OCI-LY7 (cell line): ENCODE data around the gene ILDR2. TPM values are rescaled to one million over a fixed set of nuclear protein-coding genes. Genes with fewer than 3 reads are reported as not detected.

Source experiments
- BruUV-seq: library from RNA; stranded (reverse); fragments of 400-500 nt; replicated peaks from 2 replicates; lab custom pipeline; 2021; lab: Mats Ljungman, UMichigan
- CTCF ChIA-PET: fragments of 300-600 bp; sonication (Branson Sonifier 250); formaldehyde crosslinking; loops from one replicate; lab custom pipeline; 2022; ENCODE audit warnings: antibody characterized with exemption; ENCODE audit not compliant: unreplicated experiment; lab: Charles Lee
- POLR2A ChIA-PET: fragments of 300-600 bp; sonication (Branson Sonifier 250); formaldehyde crosslinking; loops from one replicate; lab custom pipeline; 2022; ENCODE audit warnings: antibody characterized with exemption; lab: Charles Lee
- DNase-seq: peaks from one replicate; pipeline ENCODE4 v3.0.0-alpha.2; 2015; ENCODE audit warnings: low spot score
- H2AFZ ChIP-seq: fragments of 200-600 bp; sonication (generic), shearing (Covaris generic); 2 replicates; pipeline ENCODE4 v1.6.1; 2014; ENCODE audit warnings: mild to moderate bottlenecking, antibody characterized with exemption, low read length, moderate library complexity
- H3K27ac ChIP-seq: fragments of 200-600 bp; sonication (generic); 2 replicates; pipeline ENCODE4 v1.5.1; 2014; ENCODE audit warnings: mixed run types, low read depth, mild to moderate bottlenecking, moderate library complexity, low read length, inconsistent platforms; ENCODE audit not compliant: poor library complexity, severe bottlenecking
- H3K36me3 ChIP-seq: fragments of 200-600 bp; sonication (generic); 2 replicates; pipeline ENCODE4 v1.6.1; 2014; ENCODE audit warnings: mild to moderate bottlenecking, antibody characterized with exemption, low read length, moderate library complexity, mixed read lengths; ENCODE audit not compliant: insufficient read depth
- H3K4me1 ChIP-seq: fragments of 200-600 bp; sonication (generic); 2 replicates; pipeline ENCODE4 v1.5.1; 2014; ENCODE audit warnings: mild to moderate bottlenecking, low read length; ENCODE audit not compliant: insufficient read depth, poor library complexity, severe bottlenecking
- H3K4me2 ChIP-seq: fragments of 200-600 bp; sonication (generic); 2 replicates; pipeline ENCODE4 v1.6.1; 2014; ENCODE audit warnings: mild to moderate bottlenecking, low read length
- H3K4me3 ChIP-seq: fragments of 200-600 bp; sonication (generic); 2 replicates; pipeline ENCODE4 v1.5.1; 2014; ENCODE audit warnings: mild to moderate bottlenecking, low read depth, low read length; ENCODE audit not compliant: poor library complexity, severe bottlenecking
- H3K79me2 ChIP-seq: fragments of 200-600 bp; sonication (generic); 2 replicates; pipeline ENCODE4 v1.6.1; 2016; ENCODE audit warnings: low read depth, mild to moderate bottlenecking, low read length, moderate library complexity, mixed read lengths; ENCODE audit not compliant: insufficient read depth
- H3K9me2 ChIP-seq: fragments of 200-600 bp; sonication (generic); 2 replicates; pipeline ENCODE4 v1.6.1; 2016; ENCODE audit warnings: mild to moderate bottlenecking, low read length, mixed read lengths; ENCODE audit not compliant: insufficient read depth
- H3K9me3 ChIP-seq: fragments of 200-600 bp; sonication (generic); 2 replicates; pipeline ENCODE4 v1.6.1; 2014; ENCODE audit warnings: mild to moderate bottlenecking, mixed run types, low read length, mixed read lengths
- H4K20me1 ChIP-seq: fragments of 200-600 bp; sonication (generic); 2 replicates; pipeline ENCODE4 v1.6.1; 2014; ENCODE audit warnings: mild to moderate bottlenecking, antibody characterized with exemption, low read length, moderate library complexity, mixed read lengths; ENCODE audit not compliant: insufficient read depth
- CTCF ChIP-seq: fragments of 200-600 bp; sonication (generic); conservative IDR thresholded peaks from 2 replicates; pipeline ENCODE4 v1.5.1; 2014; ENCODE audit warnings: mild to moderate bottlenecking, antibody characterized with exemption, low read length, moderate library complexity, mixed read lengths
- EZH2phosphoT487 ChIP-seq: fragments of 200-600 bp; sonication (generic); IDR thresholded peaks from 2 replicates; pipeline ENCODE4 v1.6.1; 2018; ENCODE audit warnings: low read depth, borderline replicate concordance, mild to moderate bottlenecking, mixed run types, antibody characterized with exemption, low read length, moderate library complexity, mixed read lengths
- intact Hi-C: fragments of 100-400 bp; cut with micrococcal nuclease; formaldehyde crosslinking; loops from one replicate; pipeline ENCODE4 v1.10.0; 2022; ENCODE audit not compliant: unreplicated experiment
- total RNA-seq, 2 experiments: library from RNA; depleted of rRNA in 1 of 2; stranded (reverse); fragments of >200 nt in 1 of 2; shearing (Covaris generic) in 1 of 2; gene quantifications; 2 replicates each; pipeline ENCODE4 v1.2.3, GENCODE V29; 2014 to 2022

Gene ILDR2
- total RNA-seq, 2 experiments from 2014 or later: 3.2 to 5.3 TPM

GRCh38 chr1:166920561-166921475, 54.5 kb downstream of the ILDR2 start:
- H3K4me1 ChIP-seq: peaks cover 24% of the 10 kb centered on the region
- POLR2A ChIA-PET: no interaction called here
- H4K20me1 ChIP-seq: no peaks in the 10 kb centered on the region
- H3K9me3 ChIP-seq: peaks cover 1% of the 10 kb centered on the region; the same call in 1 of the 2 replicates
- no peak overlapping the region for H2AFZ ChIP-seq
- H3K36me3 ChIP-seq: no peaks in the 10 kb centered on the region
- H3K4me3 ChIP-seq: no peak overlapping the region
- no peak overlapping the region for H3K4me2 ChIP-seq
- CTCF ChIA-PET: no interaction called here
- intact Hi-C loops: no loop called here
- no peaks in the 10 kb centered on the region for H3K9me2 ChIP-seq
- no peaks in the 10 kb centered on the region for H3K79me2 ChIP-seq
- no TSS peak for BruUV-seq
- no peak for DNase-seq
- no peak for TF ChIP-seq EZH2phosphoT487
- no peak for TF ChIP-seq CTCF
- H3K27ac ChIP-seq: no peak overlapping the region

GRCh38 chr1:166918956-166919316, 56.4 kb downstream of the ILDR2 start:
- intact Hi-C loops: loop anchor here (10.0 kb wide), 1 partner anchor 616 kb away; no protein-coding TSS in a partner anchor
- H2AFZ ChIP-seq: no peak overlapping the region
- no peaks in the 10 kb centered on the region for H3K79me2 ChIP-seq
- DNase-seq: no peak
- no TSS peak for BruUV-seq
- no peaks in the 10 kb centered on the region for H3K36me3 ChIP-seq
- H3K4me3 ChIP-seq: no peak overlapping the region
- peaks cover 5% of the 10 kb centered on the region for H3K4me1 ChIP-seq
- no peak overlapping the region for H3K4me2 ChIP-seq
- no peaks in the 10 kb centered on the region for H3K9me2 ChIP-seq
- no peaks in the 10 kb centered on the region for H3K9me3 ChIP-seq
- H3K27ac ChIP-seq: no peak overlapping the region
- no peaks in the 10 kb centered on the region for H4K20me1 ChIP-seq
- ChIA-PET CTCF (no interaction called here), POLR2A (interaction anchor here (0.8 kb wide), 1 partner anchor 1161 kb away, joined by 3 read pairs; no protein-coding TSS in a partner anchor)
- TF ChIP-seq EZH2phosphoT487: no peak
- no peak for TF ChIP-seq CTCF
